Upper lobe of left lung (tissue), 6 donors: ENCODE results near the gene CAMK2G. TPM values are rescaled to one million over a fixed set of nuclear protein-coding genes. Genes with fewer than 3 reads are reported as not detected.
A peak's percentile ranks its signal among the peaks of the same experiment; 100 is the strongest.
"Not testable (repeated sequence)": the region's sequence is repeated elsewhere in the genome, so short reads cannot be mapped to it uniquely, and the experiment has no call there.

Experiments used
- ATAC-seq, 2 donors: fragments of 200-7000 bp; cut with Tn5 transposase; one replicate each; pipeline ENCODE4 v1.9.1; 2022; ENCODE audit warnings: mild to moderate bottlenecking in 2 of 2, moderate library complexity in 2 of 2; ENCODE audit not compliant: low FRiP score in 2 of 2
- DNase-seq, 2 donors: peaks; one replicate each; pipeline ENCODE4 v3.0.0-alpha.2; 2019 to 2020
- H3K27ac ChIP-seq, 4 donors: fragments of 200-600 bp; sonication (generic); one replicate each; pipeline ENCODE4 v1.5.1; 2016 to 2019
- H3K27me3 ChIP-seq, 4 donors: fragments of 200-600 bp; sonication (generic); one replicate each; pipeline ENCODE4 v1.5.1; 2017 to 2019
- H3K36me3 ChIP-seq, 4 donors: fragments of 200-600 bp; sonication (generic); one replicate each; pipeline ENCODE4 v1.5.1; 2016 to 2019
- H3K4me1 ChIP-seq, 4 donors: fragments of 200-600 bp; sonication (generic); one replicate each; pipeline ENCODE4 v1.5.1; 2018 to 2019
- H3K4me3 ChIP-seq, 4 donors: fragments of 200-600 bp; sonication (generic); one replicate each; pipeline ENCODE4 v1.5.1; 2017 to 2019; ENCODE audit warnings: mild to moderate bottlenecking in 2 of 4, moderate library complexity in 1 of 4
- H3K9me3 ChIP-seq, 4 donors: fragments of 200-600 bp; sonication (generic); one replicate each; pipeline ENCODE4 v1.5.1; 2018 to 2019
- CTCF ChIP-seq, 6 experiments: fragments of 450-650 bp in 4 of 6; fragments of 200-600 bp in 2 of 6; sonication (generic) in 2 of 6; IDR thresholded peaks; one replicate each; pipeline ENCODE4 v1.5.1; 2016 to 2019; ENCODE audit warnings: antibody characterized with exemption in 6 of 6
- EP300 ChIP-seq, 4 donors: sonication (generic); formaldehyde crosslinking; IDR thresholded peaks; one replicate each; pipeline ENCODE4 v1.5.1; 2017; ENCODE audit warnings: antibody characterized with exemption in 4 of 4, control low read depth in 2 of 4
- POLR2A ChIP-seq, 4 donors: fragments of 450-650 bp; IDR thresholded peaks; one replicate each; pipeline ENCODE4 v1.5.1; 2016 to 2017; ENCODE audit warnings: antibody characterized with exemption in 4 of 4, mild to moderate bottlenecking in 2 of 4
- POLR2AphosphoS5 ChIP-seq, 2 donors: sonication (generic); formaldehyde crosslinking; IDR thresholded peaks; one replicate each; pipeline ENCODE4 v1.5.1; 2017; ENCODE audit warnings: antibody characterized with exemption in 2 of 2
- WGBS, 2 donors: methylation state at CpG; one replicate each; pipeline ENCODE4 v1.1.5; 2017 to 2018; 5-methylcytosine and 5-hydroxymethylcytosine counted together
- total RNA-seq, 6 donors: library from RNA; depleted of rRNA in 4 of 6; stranded (reverse); fragments of >200 nt in 4 of 6; gene quantifications; one replicate each; pipeline versions ENCODE4 v1.1.0 to v1.2.1, GENCODE V29; 2016 to 2021
- donor health status: DM: no; HTN: no; CAD: no; lungs with moderate emphysema.
- donor health status: DM: no; HTN: yes; CAD: no; lungs with severe emphysema.

CAMK2G gene
- total RNA-seq, 6 donors from 2014 or later: 25.7 to 52.3 (median 43.0) TPM

GRCh38 chr10:73897693-73898092 is 23.3 kb upstream of the CAMK2G start:
- WGBS, 2 donors: 100% methylated on average over 1 of the region's 1 CpG
- Histone ChIP-seq H3K4me1 (peaks cover 0 to 7% (median 3%) of the 10 kb centered on the region in 4 donors), H3K9me3 (no peaks in the 10 kb centered on the region), H3K36me3 (no peaks in the 10 kb centered on the region), H3K27me3 (no peaks in the 10 kb centered on the region), H3K27ac (no peak overlapping the region), H3K4me3 (no peak overlapping the region)
- no peak for TF ChIP-seq POLR2AphosphoS5 (IDR thresholded peaks at IDR 0.05)
- no peak for ATAC-seq
- no peak for DNase-seq

- H3K27me3 ChIP-seq, H3K27ac ChIP-seq, DNase-seq, H3K4me1 ChIP-seq, H3K36me3 ChIP-seq, H3K4me3 ChIP-seq, ATAC-seq, H3K9me3 ChIP-seq: not testable (repeated sequence)
- WGBS, 2 donors: 95 to 97% methylated on average over 8 to 9 of the region's 9 CpGs
Observed at GRCh38 chr10:73895381-73895780, 21.0 kb upstream of the CAMK2G start.

GRCh38 chr10:73894245-73894971 is 20.1 kb upstream of the CAMK2G start:
- Histone ChIP-seq H3K36me3 (no peaks in the 10 kb centered on the region), H3K4me3 (no peak overlapping the region), H3K9me3 (no peaks in the 10 kb centered on the region), H3K27me3 (no peaks in the 10 kb centered on the region), H3K4me1 (peaks cover 0 to 4% (median 0%) of the 10 kb centered on the region in 4 donors), H3K27ac (no peak overlapping the region)
- ATAC-seq (peak in 1 of 2 donors; percentile 54), DNase-seq (no peak)
- no peak for TF ChIP-seq POLR2A (IDR thresholded peaks at IDR 0.05)
- TF ChIP-seq POLR2AphosphoS5 (IDR thresholded peaks at IDR 0.05): no peak
- no peak for TF ChIP-seq EP300 (IDR thresholded peaks at IDR 0.05)
- no peak for TF ChIP-seq CTCF (IDR thresholded peaks at IDR 0.05)
- 71 to 87% methylated on average over 6 of the region's 6 CpGs for WGBS, 2 donors

GRCh38 chr10:73893426-73893825 is 19.1 kb upstream of the CAMK2G start:
- H3K4me1 ChIP-seq: peaks cover 7 to 8% (median 7%) of the 10 kb centered on the region in 4 donors
- H3K36me3 ChIP-seq: no peaks in the 10 kb centered on the region
- no peak overlapping the region for H3K4me3 ChIP-seq
- TF ChIP-seq POLR2AphosphoS5 (IDR thresholded peaks at IDR 0.05) (no peak), POLR2A (IDR thresholded peaks at IDR 0.05) (no peak), EP300 (IDR thresholded peaks at IDR 0.05) (no peak), CTCF (IDR thresholded peaks at IDR 0.05) (no peak)
- H3K9me3 ChIP-seq: no peaks in the 10 kb centered on the region
- H3K27ac ChIP-seq: no peak overlapping the region
- DNase-seq (no peak), ATAC-seq (peak in 1 of 2 donors; percentile 62)
- WGBS, 2 donors: 83 to 90% methylated on average over 8 of the region's 8 CpGs
- no peaks in the 10 kb centered on the region for H3K27me3 ChIP-seq

GRCh38 chr10:73892310-73893030 is 18.1 kb upstream of the CAMK2G start:
- no peaks in the 10 kb centered on the region for H3K36me3 ChIP-seq

More at GRCh38 chr10:73892310-73893030, 18.1 kb upstream of the CAMK2G start:
- ATAC-seq (no peak), DNase-seq (no peak)
- H3K4me3 ChIP-seq: no peak overlapping the region
- no peaks in the 10 kb centered on the region for H3K9me3 ChIP-seq
- H3K27me3 ChIP-seq: no peaks in the 10 kb centered on the region
- H3K27ac ChIP-seq: no peak overlapping the region
- WGBS, 2 donors: 74 to 81% methylated on average over 10 of the region's 10 CpGs
- TF ChIP-seq CTCF (IDR thresholded peaks at IDR 0.05): no peak
- no peak for TF ChIP-seq POLR2A (IDR thresholded peaks at IDR 0.05)
- TF ChIP-seq EP300 (IDR thresholded peaks at IDR 0.05): no peak
- no peak for TF ChIP-seq POLR2AphosphoS5 (IDR thresholded peaks at IDR 0.05)
- peaks cover 16 to 18% (median 17%) of the 10 kb centered on the region in 4 donors for H3K4me1 ChIP-seq
